Measurements from ENCODE around the gene ADAM12.

Gene ADAM12

DNA sequence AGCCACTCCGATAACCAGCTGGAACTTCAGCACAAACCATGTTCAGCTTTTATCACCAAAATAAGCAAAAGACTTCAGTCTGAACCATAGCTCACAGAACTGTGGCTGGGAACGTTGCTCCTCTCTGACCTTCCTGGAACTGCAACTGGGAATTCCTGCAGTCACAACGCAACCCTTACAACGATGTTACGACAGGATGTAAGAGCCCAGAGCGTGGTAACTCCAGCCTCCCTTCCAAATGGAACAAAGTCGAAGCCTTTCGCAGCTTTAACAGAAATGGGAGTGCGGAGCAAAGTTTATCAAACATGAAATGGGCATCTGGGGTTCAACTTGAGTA is 162.6 kb downstream of the ADAM12 start:
- WGBS, 2 experiments = 86 to 87% methylated on average over 9 of the region's 9 CpGs

DNA sequence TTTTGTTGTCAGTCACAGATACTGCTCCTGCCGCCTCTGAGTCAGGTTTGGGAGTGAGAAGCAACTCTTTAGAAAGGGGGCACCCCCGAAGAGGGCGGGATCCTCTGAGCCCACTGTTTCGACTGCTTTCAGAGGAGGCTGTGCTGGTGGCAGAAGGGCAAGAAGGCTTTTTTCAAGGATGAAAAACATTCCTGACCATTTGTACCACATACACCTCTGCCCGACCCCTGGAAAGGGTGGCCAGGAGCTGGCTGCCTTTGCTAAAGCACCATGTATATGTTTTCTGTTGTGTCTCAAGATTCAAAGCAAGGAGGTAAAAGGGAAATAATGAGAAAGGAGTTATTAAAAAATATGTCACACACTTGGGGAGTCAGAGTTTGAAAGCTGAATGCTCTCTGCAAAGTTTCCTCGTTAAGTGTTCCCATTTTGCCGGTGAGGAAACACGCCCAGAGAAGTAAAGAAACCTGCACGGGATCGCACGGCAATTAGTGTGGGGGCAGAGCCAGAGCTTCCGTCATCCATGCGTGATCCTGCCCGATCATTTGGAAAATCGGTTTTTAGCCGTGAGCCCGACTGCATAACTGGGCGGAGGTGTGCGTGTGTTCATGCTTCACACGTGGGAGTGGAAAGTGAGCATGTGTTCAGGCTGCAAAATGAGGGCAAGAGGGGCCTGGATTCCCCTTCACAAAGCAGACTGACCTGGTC is 163.2 kb downstream of the ADAM12 start:
- Histone ChIP-seq H3K4me1 (ENCODE audit: control insufficient read depth, insufficient read depth, low read length) (peaks cover 8% of the 10 kb centered on the region), H3K9me3 (ENCODE audit: control insufficient read depth, low read length) (no peaks in the 10 kb centered on the region), H3K27me3 (ENCODE audit: control insufficient read depth, insufficient read depth, low read length, poor library complexity, severe bottlenecking) (no peaks in the 10 kb centered on the region), H3K4me3 (ENCODE audit: insufficient read depth, low read depth, low read length) (no peak overlapping the region), H3K36me3 (ENCODE audit: control insufficient read depth, insufficient read depth, low read length) (no peaks in the 10 kb centered on the region), H3K27ac (ENCODE audit: insufficient read depth, low read depth, low read length, poor library complexity, severe bottlenecking) (no peak overlapping the region)
- 91 to 93% methylated on average over 20 of the region's 20 CpGs for WGBS, 2 experiments

More for the DNA sequence above, 162.6 kb downstream of the ADAM12 start:
- peaks cover 8% of the 10 kb centered on the region for H3K4me1 ChIP-seq (ENCODE audit: control insufficient read depth, insufficient read depth, low read length)
- no peak overlapping the region for H3K27ac ChIP-seq (ENCODE audit: insufficient read depth, low read depth, low read length, poor library complexity, severe bottlenecking)
- H3K27me3 ChIP-seq (ENCODE audit: control insufficient read depth, insufficient read depth, low read length, poor library complexity, severe bottlenecking) = no peaks in the 10 kb centered on the region
- H3K36me3 ChIP-seq (ENCODE audit: control insufficient read depth, insufficient read depth, low read length) = no peaks in the 10 kb centered on the region
- no peaks in the 10 kb centered on the region for H3K9me3 ChIP-seq (ENCODE audit: control insufficient read depth, low read length)
- H3K4me3 ChIP-seq (ENCODE audit: insufficient read depth, low read depth, low read length) = no peak overlapping the region

DNA sequence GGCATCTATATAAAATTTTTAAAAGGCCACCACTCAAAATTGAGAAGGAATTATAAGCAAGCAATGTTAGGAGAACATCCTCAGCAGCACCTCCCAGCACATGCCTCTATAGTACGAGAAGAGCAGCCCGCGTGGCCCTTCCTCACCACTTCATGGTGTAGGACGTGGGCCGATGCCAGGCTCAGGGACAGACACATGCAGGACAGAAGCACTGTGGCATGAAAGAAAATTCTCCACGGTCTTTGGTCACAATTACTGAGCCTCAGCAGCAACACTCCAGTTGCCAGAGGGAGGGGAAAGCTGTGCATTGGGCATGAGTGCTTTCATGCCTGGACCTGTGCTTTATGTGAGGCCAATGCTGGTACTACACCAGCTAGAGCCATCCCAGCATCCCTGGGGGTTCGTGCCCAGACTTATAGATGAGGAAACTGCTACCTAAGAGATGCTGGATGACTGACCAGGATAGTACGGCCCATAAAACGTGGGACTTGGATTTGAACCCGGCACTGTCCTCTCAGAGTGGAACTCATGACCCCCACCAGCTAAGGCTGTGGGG is 164.7 kb downstream of the ADAM12 start:
- Histone ChIP-seq H3K27me3 (ENCODE audit: control insufficient read depth, insufficient read depth, low read length, poor library complexity, severe bottlenecking) (no peaks in the 10 kb centered on the region), H3K27ac (ENCODE audit: insufficient read depth, low read depth, low read length, poor library complexity, severe bottlenecking) (no peak overlapping the region), H3K36me3 (ENCODE audit: control insufficient read depth, insufficient read depth, low read length) (no peaks in the 10 kb centered on the region), H3K9me3 (ENCODE audit: control insufficient read depth, low read length) (no peaks in the 10 kb centered on the region), H3K4me1 (ENCODE audit: control insufficient read depth, insufficient read depth, low read length) (peaks cover 5% of the 10 kb centered on the region), H3K4me3 (ENCODE audit: insufficient read depth, low read depth, low read length) (no peak overlapping the region)
- WGBS, 2 experiments = 94 to 96% methylated on average over 10 of the region's 10 CpGs

DNA sequence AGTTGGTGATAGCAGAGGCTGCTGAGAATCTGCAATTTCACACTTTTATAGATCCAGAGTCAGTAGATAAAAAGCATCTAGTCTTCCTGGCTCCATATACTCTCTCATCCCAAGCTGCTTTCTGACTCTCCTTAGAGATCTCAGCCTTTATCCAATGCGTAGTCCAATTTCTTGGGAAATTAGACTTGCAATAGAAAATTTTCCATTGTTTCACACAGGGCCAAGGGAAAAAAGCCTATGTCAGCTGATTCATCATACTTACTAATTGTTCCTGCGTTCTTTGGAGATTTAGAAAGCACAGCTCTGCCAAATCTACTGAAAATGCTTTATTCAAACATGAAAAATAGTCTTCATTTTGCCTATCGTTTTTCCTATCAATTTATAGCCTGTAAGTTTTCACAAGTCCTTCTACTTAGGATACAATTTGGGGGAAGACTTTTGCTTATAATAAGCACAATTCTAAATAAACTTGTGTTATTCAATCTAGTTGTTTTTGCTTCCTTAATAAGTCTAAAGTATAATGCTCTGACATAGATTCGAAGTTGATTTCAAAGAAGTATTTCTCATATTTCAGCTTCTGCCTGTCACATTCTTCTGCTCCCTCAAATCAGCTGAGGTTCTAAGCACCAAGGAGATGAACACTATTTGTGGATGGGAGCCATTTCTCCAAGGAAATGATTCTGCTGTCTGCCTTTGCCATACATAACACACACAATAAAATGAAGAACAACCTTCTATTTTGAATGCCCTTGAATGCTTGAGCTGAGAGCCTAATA is 165.4 kb downstream of the ADAM12 start:
- WGBS, 2 experiments = 93 to 99% methylated on average over 3 to 4 of the region's 4 CpGs
- Histone ChIP-seq H3K27me3 (ENCODE audit: control insufficient read depth, insufficient read depth, low read length, poor library complexity, severe bottlenecking) (no peaks in the 10 kb centered on the region), H3K36me3 (ENCODE audit: control insufficient read depth, insufficient read depth, low read length) (no peaks in the 10 kb centered on the region), H3K9me3 (ENCODE audit: control insufficient read depth, low read length) (no peaks in the 10 kb centered on the region), H3K4me3 (ENCODE audit: insufficient read depth, low read depth, low read length) (no peak overlapping the region), H3K4me1 (ENCODE audit: control insufficient read depth, insufficient read depth, low read length) (peaks cover 4% of the 10 kb centered on the region), H3K27ac (ENCODE audit: insufficient read depth, low read depth, low read length, poor library complexity, severe bottlenecking) (no peak overlapping the region)

DNA sequence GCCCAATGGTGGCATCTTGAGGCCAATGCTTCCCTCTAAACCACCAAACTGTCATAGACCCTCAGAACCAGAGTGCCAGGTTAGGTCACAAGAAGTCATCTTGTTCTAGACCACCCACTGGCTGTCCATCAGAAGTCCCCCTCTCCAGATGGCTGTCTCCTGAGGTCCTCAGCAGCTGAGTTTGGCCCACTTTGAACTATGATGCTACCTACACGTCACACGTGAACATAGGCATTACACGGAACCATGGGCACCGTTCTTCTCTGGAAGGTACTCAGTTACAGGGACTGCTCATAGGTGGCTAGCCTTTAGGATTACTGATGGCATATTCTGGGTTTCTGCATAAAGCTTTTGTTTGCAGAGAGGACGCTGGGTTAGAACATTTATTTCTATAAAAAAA is 166.4 kb downstream of the ADAM12 start:
- Histone ChIP-seq H3K36me3 (ENCODE audit: control insufficient read depth, insufficient read depth, low read length) (no peaks in the 10 kb centered on the region), H3K9me3 (ENCODE audit: control insufficient read depth, low read length) (no peaks in the 10 kb centered on the region)
- 95 to 98% methylated on average over 5 of the region's 5 CpGs for WGBS, 2 experiments

DNA sequence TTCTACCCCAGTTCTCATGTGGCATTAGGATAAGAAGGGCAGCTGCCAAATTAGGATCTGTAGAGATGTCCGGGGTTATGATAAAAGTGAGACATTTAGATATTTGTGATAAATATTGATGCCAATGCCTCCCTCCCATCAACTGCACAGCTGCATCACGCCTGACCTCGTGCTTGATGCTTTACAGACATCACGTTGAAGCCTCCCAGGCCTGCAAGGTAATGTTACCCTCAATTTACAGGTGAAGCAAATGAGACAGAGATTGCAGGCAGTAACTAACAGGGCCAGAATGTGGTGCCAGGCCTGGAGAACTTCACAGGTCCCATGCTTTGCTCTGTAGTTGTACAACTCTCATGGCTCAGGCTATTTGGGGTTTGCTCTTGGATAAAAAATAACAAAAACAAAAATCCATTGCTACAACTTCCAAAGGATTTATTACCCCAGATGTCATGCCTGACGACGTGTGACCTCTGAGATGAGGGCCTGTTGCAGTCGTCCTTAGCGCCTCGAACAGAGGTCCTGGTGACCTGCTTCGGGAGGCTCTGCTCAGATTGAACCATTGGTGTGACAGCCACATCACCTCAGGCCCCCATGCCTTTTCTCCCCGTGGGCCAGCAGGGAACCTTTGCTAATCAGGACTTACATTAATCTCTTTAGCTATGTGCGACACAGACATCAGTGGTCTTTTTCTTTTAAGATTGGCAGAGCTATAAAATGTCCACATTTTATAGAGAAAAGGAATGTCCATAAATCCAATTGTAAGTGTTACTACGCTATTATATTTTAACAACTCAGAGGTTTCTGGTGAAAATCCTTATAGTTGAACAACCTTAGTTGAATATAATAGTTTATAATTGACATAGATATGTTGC is 169.3 kb downstream of the ADAM12 start:
- WGBS, 2 experiments = 86 to 93% methylated on average over 11 to 12 of the region's 13 CpGs
- Histone ChIP-seq H3K4me1 (ENCODE audit: control insufficient read depth, insufficient read depth, low read length) (peaks cover 17% of the 10 kb centered on the region), H3K36me3 (ENCODE audit: control insufficient read depth, insufficient read depth, low read length) (no peaks in the 10 kb centered on the region), H3K27ac (ENCODE audit: insufficient read depth, low read depth, low read length, poor library complexity, severe bottlenecking) (no peak overlapping the region), H3K27me3 (ENCODE audit: control insufficient read depth, insufficient read depth, low read length, poor library complexity, severe bottlenecking) (no peaks in the 10 kb centered on the region), H3K4me3 (ENCODE audit: insufficient read depth, low read depth, low read length) (no peak overlapping the region), H3K9me3 (ENCODE audit: control insufficient read depth, low read length) (no peaks in the 10 kb centered on the region)

More for the DNA sequence above, 166.4 kb downstream of the ADAM12 start:
- Histone ChIP-seq H3K4me1 (ENCODE audit: control insufficient read depth, insufficient read depth, low read length) (peaks cover 4% of the 10 kb centered on the region), H3K4me3 (ENCODE audit: insufficient read depth, low read depth, low read length) (no peak overlapping the region), H3K27me3 (ENCODE audit: control insufficient read depth, insufficient read depth, low read length, poor library complexity, severe bottlenecking) (no peaks in the 10 kb centered on the region), H3K27ac (ENCODE audit: insufficient read depth, low read depth, low read length, poor library complexity, severe bottlenecking) (no peak overlapping the region)

DNA sequence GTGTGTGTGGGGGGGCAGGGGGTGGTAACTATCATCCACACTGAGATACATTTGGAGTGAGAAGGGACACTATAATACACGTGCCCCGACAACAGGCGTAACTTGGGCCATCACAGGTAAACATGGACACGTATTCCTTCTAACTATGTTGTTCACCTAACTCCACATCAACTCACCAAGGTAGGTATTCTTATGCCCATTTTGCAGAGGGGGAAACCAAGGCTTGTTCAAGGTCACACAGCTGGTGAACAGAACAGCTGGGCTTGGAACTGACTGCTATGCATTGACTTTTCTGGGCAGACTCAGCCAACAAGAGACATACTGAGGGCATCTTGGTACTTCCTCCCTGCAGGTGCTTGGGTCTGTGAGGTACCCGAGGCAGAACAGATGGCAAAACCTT is 170.1 kb downstream of the ADAM12 start:
- H3K27ac ChIP-seq (ENCODE audit: insufficient read depth, low read depth, low read length, poor library complexity, severe bottlenecking) = no peak overlapping the region
- no peak overlapping the region for H3K4me3 ChIP-seq (ENCODE audit: insufficient read depth, low read depth, low read length)
- H3K9me3 ChIP-seq (ENCODE audit: control insufficient read depth, low read length) = no peaks in the 10 kb centered on the region
- peaks cover 17% of the 10 kb centered on the region for H3K4me1 ChIP-seq (ENCODE audit: control insufficient read depth, insufficient read depth, low read length)
- WGBS, 2 experiments = 95 to 98% methylated on average over 5 of the region's 5 CpGs
- no peaks in the 10 kb centered on the region for H3K36me3 ChIP-seq (ENCODE audit: control insufficient read depth, insufficient read depth, low read length)
- no peaks in the 10 kb centered on the region for H3K27me3 ChIP-seq (ENCODE audit: control insufficient read depth, insufficient read depth, low read length, poor library complexity, severe bottlenecking)

DNA sequence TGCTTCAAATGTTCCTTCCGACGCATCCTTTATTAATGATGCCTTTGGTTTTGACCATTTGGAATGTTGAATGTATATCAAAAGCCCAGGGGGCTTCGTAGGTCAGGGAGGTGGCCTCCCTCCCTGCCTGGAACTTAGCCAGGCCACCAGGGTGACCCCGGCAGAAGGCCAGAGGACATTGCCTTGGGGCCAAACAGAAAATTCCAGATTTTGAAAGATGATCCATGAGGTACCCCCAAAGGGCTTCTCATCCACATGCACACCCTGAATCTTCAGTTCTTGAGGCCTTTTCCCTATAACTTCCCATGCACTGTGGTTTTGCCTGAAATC is 171.7 kb downstream of the ADAM12 start:
- H3K27ac ChIP-seq (ENCODE audit: insufficient read depth, low read depth, low read length, poor library complexity, severe bottlenecking) = no peak overlapping the region
- H3K27me3 ChIP-seq (ENCODE audit: control insufficient read depth, insufficient read depth, low read length, poor library complexity, severe bottlenecking) = no peaks in the 10 kb centered on the region
- H3K9me3 ChIP-seq (ENCODE audit: control insufficient read depth, low read length) = no peaks in the 10 kb centered on the region
- no peaks in the 10 kb centered on the region for H3K36me3 ChIP-seq (ENCODE audit: control insufficient read depth, insufficient read depth, low read length)
- whole genome bisulfite sequencing, 2 experiments = 87 to 90% methylated on average over 4 of the region's 4 CpGs
- no peak overlapping the region for H3K4me3 ChIP-seq (ENCODE audit: insufficient read depth, low read depth, low read length)
- peaks cover 17% of the 10 kb centered on the region for H3K4me1 ChIP-seq (ENCODE audit: control insufficient read depth, insufficient read depth, low read length)

DNA sequence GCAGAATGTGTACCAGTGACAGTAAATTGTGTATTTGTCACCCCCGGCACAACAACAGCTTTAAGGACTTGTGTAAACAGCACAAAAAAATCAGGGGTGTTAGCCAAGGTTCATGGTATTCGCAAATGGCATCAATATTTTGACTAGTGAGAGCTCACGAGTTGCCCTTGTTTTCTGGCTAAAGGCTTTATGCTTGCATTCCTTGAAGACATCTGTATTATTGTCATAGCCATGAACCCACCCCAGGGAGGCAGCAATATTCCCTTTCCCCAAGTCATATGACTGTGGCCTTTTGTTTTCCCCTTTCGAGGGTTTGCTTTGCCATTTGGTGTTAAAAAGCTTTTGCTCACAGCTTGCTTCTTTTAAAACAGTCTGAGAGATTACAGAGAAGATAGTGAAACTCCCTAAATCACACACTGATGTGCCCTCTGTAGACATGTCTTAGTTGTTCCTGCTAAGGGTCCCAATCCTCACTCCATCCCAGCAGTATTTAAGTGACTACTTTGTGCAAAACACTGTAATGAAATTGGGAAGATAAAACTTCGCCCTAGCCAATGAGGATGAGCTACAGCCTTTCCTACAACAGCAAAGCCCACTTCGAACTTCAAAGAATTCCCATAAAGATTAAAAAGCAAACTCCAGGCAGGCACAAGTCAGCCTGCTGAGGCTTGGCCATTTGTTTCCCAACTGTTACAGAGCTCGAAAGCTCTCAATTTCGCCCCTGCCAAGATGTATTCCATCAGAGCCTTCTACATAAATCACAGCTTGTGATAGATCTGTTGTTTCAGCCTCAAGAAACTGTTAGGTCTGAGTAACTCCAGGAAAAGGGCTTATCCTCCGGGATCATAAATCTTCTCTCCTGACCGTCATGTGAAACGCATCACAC is 172.3 kb downstream of the ADAM12 start:
- Histone ChIP-seq H3K27ac (ENCODE audit: insufficient read depth, low read depth, low read length, poor library complexity, severe bottlenecking) (peak overlapping the region; percentile 78), H3K4me3 (ENCODE audit: insufficient read depth, low read depth, low read length) (no peak overlapping the region), H3K27me3 (ENCODE audit: control insufficient read depth, insufficient read depth, low read length, poor library complexity, severe bottlenecking) (no peaks in the 10 kb centered on the region), H3K9me3 (ENCODE audit: control insufficient read depth, low read length) (no peaks in the 10 kb centered on the region), H3K4me1 (ENCODE audit: control insufficient read depth, insufficient read depth, low read length) (peaks cover 17% of the 10 kb centered on the region), H3K36me3 (ENCODE audit: control insufficient read depth, insufficient read depth, low read length) (no peaks in the 10 kb centered on the region)
- 67 to 69% methylated on average over 11 of the region's 11 CpGs for WGBS, 2 experiments

All from ectodermal cell (in vitro differentiated cells).